ENCODE data around the gene FLRT2. TPM values are rescaled to one million over a fixed set of nuclear protein-coding genes. Genes with fewer than 3 reads are reported as not detected.

FLRT2 gene
- polyA plus RNA-seq, 3 donors: 0.01 TPM; not detected in 2

DNA sequence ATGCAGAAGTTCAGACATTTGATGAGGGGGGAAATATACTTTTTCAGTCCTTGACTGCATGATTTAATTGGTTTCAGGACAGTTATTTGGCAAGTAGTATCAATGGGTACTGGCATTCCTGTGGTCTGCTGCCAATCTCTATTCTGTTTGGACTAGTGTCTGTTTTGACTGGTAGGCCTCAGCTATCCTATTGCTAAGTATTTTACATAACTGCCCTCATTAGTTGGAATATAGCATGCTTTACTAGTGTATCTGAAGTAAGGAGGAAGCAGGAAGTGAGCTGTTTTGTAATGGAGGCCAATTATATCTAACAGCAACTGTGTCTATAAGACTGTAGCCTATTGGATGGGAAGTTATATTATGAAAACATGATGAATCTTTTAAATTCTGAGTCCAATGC, 104.3 kb downstream of the FLRT2 start:
- no peaks in the 10 kb centered on the region for H3K36me3 Mint-ChIP-seq
- no peak overlapping the region for H3K27ac Mint-ChIP-seq
- Histone ChIP-seq H3K4me3 (replicated peaks in 1 of 3; ENCODE audit: low read depth in 2 of 3, low read length in 3 of 3) (no peak overlapping the region), H3K9ac (ENCODE audit: insufficient read depth, low read length, poor library complexity, severe bottlenecking) (no peak overlapping the region), H3K27ac (ENCODE audit: low read depth in 1 of 2, low read length in 2 of 2) (no peak overlapping the region), H3K9me3 (replicated peaks in 1 of 2; ENCODE audit: control insufficient read depth in 1 of 2, insufficient read depth in 1 of 2, low read length in 2 of 2) (no peaks in the 10 kb centered on the region), H3K27me3 (ENCODE audit: control insufficient read depth in 2 of 2, insufficient read depth in 2 of 2, low read length in 2 of 2) (no peaks in the 10 kb centered on the region), H3K79me2 (ENCODE audit: insufficient read depth, low read length) (no peaks in the 10 kb centered on the region), H3K4me1 (ENCODE audit: control insufficient read depth in 1 of 2, insufficient read depth in 2 of 2, low read length in 2 of 2) (no peaks in the 10 kb centered on the region), H4K20me1 (ENCODE audit: insufficient read depth, low read length) (no peaks in the 10 kb centered on the region), H3K36me3 (replicated peaks in 1 of 2; ENCODE audit: control insufficient read depth in 1 of 2, insufficient read depth in 2 of 2, low read length in 2 of 2) (no peaks in the 10 kb centered on the region), H2AFZ (ENCODE audit: insufficient read depth, low read depth, low read length, poor library complexity, severe bottlenecking) (no peak overlapping the region), H3K4me2 (replicated peaks; ENCODE audit: extremely low read depth, low read length, poor library complexity, severe bottlenecking) (no peak overlapping the region)
- TF ChIP-seq, protein P1, sequence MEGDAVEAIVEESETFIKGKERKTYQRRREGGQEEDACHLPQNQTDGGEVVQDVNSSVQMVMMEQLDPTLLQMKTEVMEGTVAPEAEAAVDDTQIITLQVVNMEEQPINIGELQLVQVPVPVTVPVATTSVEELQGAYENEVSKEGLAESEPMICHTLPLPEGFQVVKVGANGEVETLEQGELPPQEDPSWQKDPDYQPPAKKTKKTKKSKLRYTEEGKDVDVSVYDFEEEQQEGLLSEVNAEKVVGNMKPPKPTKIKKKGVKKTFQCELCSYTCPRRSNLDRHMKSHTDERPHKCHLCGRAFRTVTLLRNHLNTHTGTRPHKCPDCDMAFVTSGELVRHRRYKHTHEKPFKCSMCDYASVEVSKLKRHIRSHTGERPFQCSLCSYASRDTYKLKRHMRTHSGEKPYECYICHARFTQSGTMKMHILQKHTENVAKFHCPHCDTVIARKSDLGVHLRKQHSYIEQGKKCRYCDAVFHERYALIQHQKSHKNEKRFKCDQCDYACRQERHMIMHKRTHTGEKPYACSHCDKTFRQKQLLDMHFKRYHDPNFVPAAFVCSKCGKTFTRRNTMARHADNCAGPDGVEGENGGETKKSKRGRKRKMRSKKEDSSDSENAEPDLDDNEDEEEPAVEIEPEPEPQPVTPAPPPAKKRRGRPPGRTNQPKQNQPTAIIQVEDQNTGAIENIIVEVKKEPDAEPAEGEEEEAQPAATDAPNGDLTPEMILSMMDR (IDR thresholded peaks at IDR 0.05): no peak
- no peak overlapping the region for H3K4me3 Mint-ChIP-seq
- intact Hi-C loops (cut with micrococcal nuclease): no loop called here
- peaks cover 2% of the 10 kb centered on the region for H3K4me1 Mint-ChIP-seq
- DNase-seq: no peak
- H3K9me3 Mint-ChIP-seq: peaks cover 0 to 6% (median 2%) of the 10 kb centered on the region in 7 donors
- no peaks in the 10 kb centered on the region for H3K27me3 Mint-ChIP-seq (ENCODE audit: low read depth in 3 of 3)

- H3K4me3 Mint-ChIP-seq: no peak overlapping the region
Measured at GRCh38 chr14:85644211-85644610, 114.3 kb downstream of the FLRT2 start.

More at GRCh38 chr14:85644211-85644610, 114.3 kb downstream of the FLRT2 start:
- H3K27ac Mint-ChIP-seq: no peak overlapping the region
- Histone ChIP-seq H2AFZ (ENCODE audit: insufficient read depth, low read depth, low read length, poor library complexity, severe bottlenecking) (no peak overlapping the region), H3K9me3 (replicated peaks in 1 of 2; ENCODE audit: control insufficient read depth in 1 of 2, insufficient read depth in 1 of 2, low read length in 2 of 2) (no peaks in the 10 kb centered on the region), H3K4me2 (replicated peaks; ENCODE audit: extremely low read depth, low read length, poor library complexity, severe bottlenecking) (no peak overlapping the region), H3K79me2 (ENCODE audit: insufficient read depth, low read length) (no peaks in the 10 kb centered on the region), H3K4me1 (ENCODE audit: control insufficient read depth in 1 of 2, insufficient read depth in 2 of 2, low read length in 2 of 2) (no peaks in the 10 kb centered on the region), H3K9ac (ENCODE audit: insufficient read depth, low read length, poor library complexity, severe bottlenecking) (no peak overlapping the region), H4K20me1 (ENCODE audit: insufficient read depth, low read length) (no peaks in the 10 kb centered on the region), H3K27ac (ENCODE audit: low read depth in 1 of 2, low read length in 2 of 2) (no peak overlapping the region), H3K4me3 (replicated peaks in 1 of 3; ENCODE audit: low read depth in 2 of 3, low read length in 3 of 3) (no peak overlapping the region), H3K36me3 (replicated peaks in 1 of 2; ENCODE audit: control insufficient read depth in 1 of 2, insufficient read depth in 2 of 2, low read length in 2 of 2) (no peaks in the 10 kb centered on the region), H3K27me3 (ENCODE audit: control insufficient read depth in 2 of 2, insufficient read depth in 2 of 2, low read length in 2 of 2) (no peaks in the 10 kb centered on the region)
- WGBS (ENCODE audit: insufficient coverage): no CpG with 5 or more reads among the region's 2 CpGs
- peaks cover 0 to 6% (median 3%) of the 10 kb centered on the region in 7 donors for H3K9me3 Mint-ChIP-seq
- H3K36me3 Mint-ChIP-seq: no peaks in the 10 kb centered on the region
- TF ChIP-seq, protein P1 (IDR thresholded peaks at IDR 0.05): no peak
- intact Hi-C loops (cut with micrococcal nuclease): no loop called here
- DNase-seq: no peak
- H3K4me1 Mint-ChIP-seq: no peaks in the 10 kb centered on the region
- no peaks in the 10 kb centered on the region for H3K27me3 Mint-ChIP-seq (ENCODE audit: low read depth in 3 of 3)

Measured in CD14-positive monocyte (primary cell).